NCI-H345 treated with DMSO at 0.1 percent for 48 hours (cell line): ENCODE data around the gene TMEM232.
"Not testable (repeated sequence)": the region's sequence is repeated elsewhere in the genome, so short reads cannot be mapped to it uniquely, and the experiment has no call there.

ENCODE experiments used
- DNase-seq: peaks from one replicate; lab custom pipeline; 2025; ENCODE audit not compliant: unreplicated experiment; lab: John Stamatoyannopoulos, UW

Gene TMEM232

DNA sequence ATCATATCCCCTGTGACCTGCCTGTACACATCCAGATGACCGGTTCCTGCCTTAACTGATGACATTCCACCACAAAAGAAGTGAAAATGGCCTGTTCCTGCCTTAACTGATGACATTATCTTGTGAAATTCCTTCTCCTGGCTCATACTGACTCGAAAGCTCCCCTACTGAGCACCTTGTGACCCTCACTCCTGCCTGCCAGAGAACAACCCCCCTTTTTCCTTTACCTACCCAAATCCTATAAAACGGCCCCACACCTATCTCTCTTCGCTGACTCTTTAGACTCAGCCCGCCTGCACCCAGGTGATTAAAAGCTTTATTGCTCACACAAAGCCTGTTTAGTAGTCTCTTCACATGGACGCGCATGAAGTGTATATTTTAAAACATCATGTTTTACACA, 191.3 kb downstream of the TMEM232 start:
- not testable (repeated sequence) for DNase-seq

DNA sequence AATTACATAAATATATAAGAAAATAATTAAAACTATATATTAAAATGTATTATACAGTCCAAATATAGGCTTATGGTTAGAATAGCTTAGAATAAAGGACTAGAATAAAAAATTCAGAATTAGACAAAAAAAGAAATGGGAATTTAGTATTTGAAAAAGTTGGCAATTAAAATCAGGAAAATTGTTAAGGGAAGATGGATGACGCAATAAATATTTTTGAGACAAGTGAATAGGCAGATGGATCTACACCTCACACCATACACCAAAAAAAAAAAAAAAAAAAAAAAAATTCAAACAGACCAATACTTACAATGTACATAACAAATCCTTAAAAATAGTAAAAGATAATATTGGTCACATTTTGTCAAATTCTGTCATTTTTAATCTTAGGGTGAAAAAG, 200.7 kb downstream of the TMEM232 start:
- DNase-seq = no peak

GRCh38 chr5:110517396-110517795, 209.1 kb downstream of the TMEM232 start:
- no peak for DNase-seq

DNA sequence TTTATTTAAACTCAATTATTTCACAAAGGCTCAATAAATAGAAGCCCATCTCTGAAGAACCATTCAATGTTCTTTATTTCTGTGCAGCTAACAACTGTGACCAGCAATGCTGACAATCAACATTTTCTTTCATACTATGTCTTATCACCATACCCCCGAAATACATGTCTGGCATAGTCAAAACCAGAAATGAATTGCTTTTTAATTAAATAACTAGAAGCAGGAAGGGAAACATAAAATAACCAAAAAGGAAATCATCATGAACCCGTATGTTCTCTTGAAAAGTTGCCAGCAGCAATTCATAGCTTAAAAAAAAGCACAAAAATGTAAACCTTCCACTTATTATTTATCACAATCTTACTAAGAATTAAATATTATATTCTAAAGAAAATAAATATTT, 212.4 kb downstream of the TMEM232 start:
- DNase-seq = no peak

GRCh38 chr5:110512266-110512665, 214.2 kb downstream of the TMEM232 start:
- DNase-seq = no peak

- DNase-seq = no peak
Observed at GRCh38 chr5:110510146-110510545, 216.3 kb downstream of the TMEM232 start.

DNA sequence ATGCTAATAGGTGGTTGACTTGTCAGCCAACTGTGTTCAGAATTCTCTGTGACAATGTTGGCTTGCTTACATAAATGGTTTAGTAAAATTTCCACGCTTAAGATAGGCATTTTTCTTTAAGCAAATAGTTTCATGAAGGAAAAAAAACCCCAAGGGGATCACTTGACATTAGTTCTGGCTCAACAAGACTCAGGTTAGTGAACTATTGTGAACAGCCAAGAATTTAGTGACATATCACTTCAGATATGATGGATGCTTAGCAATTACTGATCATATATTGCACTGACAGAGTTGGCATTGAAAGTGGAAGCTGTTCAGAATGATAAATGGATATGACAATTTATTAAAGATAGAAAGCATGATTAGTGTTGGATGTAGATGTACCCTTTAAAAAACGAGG, 218.5 kb downstream of the TMEM232 start:
- no peak for DNase-seq

- no peak for DNase-seq
Observed at GRCh38 chr5:110506378-110506777, 220.1 kb downstream of the TMEM232 start.

DNA sequence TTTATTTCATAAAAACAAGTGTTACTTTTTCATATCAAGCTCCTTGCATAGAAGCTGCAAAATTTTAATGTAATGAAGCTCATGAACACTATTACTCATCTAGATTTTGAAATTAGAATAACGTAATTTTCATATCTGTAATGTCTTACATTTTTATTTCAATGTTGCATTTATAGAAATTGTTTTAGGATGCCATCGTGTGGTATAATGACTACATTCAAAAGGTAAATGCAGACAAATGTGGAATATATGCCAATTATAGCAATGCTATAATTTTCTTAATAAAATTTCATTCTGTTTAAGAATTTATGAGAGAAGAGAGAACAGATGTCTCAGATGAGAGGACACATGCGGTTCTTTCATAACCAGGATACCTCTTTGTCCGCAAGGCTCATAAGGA, 230.2 kb downstream of the TMEM232 start:
- DNase-seq = no peak

DNA sequence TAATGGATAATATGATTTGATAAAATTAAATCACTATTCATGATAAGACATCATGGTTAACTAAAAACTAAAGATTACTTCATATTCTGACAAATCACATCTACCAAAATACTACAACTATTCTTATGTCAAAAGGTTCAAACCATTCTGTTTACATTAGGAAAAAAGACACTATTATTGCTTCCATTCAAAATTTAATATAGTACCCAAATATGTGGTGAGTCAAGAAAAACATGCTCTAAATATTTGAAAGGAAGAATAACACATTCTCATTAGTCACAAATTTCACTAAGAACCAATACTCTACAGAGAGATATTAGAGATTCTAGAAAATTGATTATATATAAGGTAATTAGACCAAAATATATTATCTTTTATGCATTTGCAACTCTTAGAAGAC, 234.0 kb downstream of the TMEM232 start:
- DNase-seq = no peak

GRCh38 chr5:110478895-110479294, 247.6 kb downstream of the TMEM232 start:
- no peak for DNase-seq

DNA sequence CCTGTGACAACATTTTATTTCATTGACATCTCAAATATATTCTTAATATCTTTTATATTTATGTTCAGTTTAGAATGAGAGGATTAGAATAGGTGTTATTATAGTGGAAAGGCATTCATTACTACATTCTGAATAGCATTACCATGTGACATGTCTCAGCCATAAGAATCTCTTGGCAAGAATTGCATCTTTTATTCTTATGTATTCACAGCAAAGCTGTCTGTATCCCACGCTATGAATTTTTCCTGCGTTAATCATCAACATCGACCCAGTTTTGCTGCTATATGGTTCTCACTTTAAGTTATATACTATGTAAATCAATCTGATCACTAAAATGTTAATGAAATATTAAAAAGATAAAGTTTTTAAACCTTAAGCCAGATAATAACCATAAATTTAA, 248.6 kb downstream of the TMEM232 start:
- DNase-seq = no peak

DNA sequence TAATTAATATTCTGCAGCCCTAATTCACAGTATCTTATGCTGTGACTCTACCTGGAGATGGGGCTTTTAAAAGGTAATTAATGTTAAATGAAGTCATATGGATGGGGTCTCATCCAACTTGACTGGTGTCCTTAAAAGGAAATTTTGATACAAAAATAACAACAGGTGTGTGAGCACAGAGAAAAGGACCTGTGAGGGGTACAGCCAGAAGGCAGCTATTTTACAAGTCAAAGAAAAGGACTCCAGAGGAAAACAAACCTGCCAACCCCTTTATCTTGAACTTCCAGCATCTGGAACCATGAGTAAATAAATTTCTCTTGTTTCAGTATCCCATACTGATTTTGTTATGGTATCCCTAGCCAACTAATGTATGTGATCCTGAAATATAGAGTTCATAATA, 250.3 kb downstream of the TMEM232 start:
- DNase-seq = no peak

GRCh38 chr5:110475529-110475928, 250.9 kb downstream of the TMEM232 start:
- no peak for DNase-seq

- no peak for DNase-seq
Observed at GRCh38 chr5:110469486-110469885, 257.0 kb downstream of the TMEM232 start.

GRCh38 chr5:110463106-110463505, 263.4 kb downstream of the TMEM232 start:
- no peak for DNase-seq

GRCh38 chr5:110460837-110461236, 265.6 kb downstream of the TMEM232 start:
- DNase-seq = no peak

GRCh38 chr5:110458313-110458712, 268.2 kb downstream of the TMEM232 start:
- no peak for DNase-seq

GRCh38 chr5:110442856-110443255, 283.6 kb downstream of the TMEM232 start:
- no peak for DNase-seq

GRCh38 chr5:110441035-110441434, 285.4 kb downstream of the TMEM232 start:
- DNase-seq = no peak

GRCh38 chr5:110440058-110440457, 286.4 kb downstream of the TMEM232 start:
- DNase-seq = no peak

DNA sequence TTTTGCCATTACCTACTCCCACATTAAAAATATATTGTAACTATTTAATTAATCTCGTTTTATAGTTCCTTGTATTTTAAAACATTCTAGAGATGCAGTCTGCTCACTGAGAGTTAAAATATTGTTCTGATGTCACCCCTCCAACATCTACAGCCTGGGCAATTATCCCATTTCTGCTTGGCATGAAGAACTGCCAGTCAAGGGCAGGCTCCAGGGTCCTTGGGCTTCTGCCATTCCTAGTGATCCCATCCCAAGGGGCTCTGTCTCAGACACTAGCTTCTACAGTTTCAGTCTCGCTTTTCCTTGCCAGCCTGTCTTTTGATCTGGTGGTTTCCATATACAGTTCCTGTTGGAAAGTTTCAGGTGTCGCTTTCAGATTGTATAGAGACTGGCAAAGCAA, 287.2 kb downstream of the TMEM232 start:
- no peak for DNase-seq

- DNase-seq = no peak
Observed at GRCh38 chr5:110435207-110435606, 291.3 kb downstream of the TMEM232 start.

DNA sequence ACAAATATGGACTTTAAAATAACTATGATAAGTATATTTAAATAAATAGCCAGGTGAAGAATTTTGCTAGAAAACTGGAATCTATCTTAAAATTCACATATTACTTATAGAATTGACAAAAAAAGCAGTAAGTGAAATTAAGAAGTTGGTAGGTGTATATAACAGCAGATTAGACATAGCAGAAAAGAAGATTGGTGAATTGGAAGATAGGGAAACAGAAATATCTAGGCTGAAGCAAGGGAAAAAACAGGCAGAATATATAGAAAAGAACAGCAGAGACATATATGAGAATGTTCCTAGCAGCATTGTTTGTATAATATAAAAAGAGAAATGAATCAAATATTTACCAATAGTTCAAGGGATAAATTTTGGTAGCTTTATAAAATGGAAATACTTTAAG, 294.9 kb downstream of the TMEM232 start:
- no peak for DNase-seq
